GM23248 (cell line): Measurements from ENCODE around the gene CADPS. TPM values are rescaled to one million over a fixed set of nuclear protein-coding genes. Genes with fewer than 3 reads are reported as not detected.

Source experiments
- DNase-seq: peaks from one replicate; pipeline ENCODE4 v3.0.0-alpha.2; 2015
- H2AFZ ChIP-seq: fragments of 200-600 bp; sonication (generic); 2 replicates; pipeline ENCODE4 v1.6.1; 2016; ENCODE audit warnings: antibody characterized with exemption
- H3F3A ChIP-seq: fragments of 200-600 bp; sonication (generic); 2 replicates; pipeline ENCODE4 v1.6.1; 2016; ENCODE audit warnings: mild to moderate bottlenecking, antibody characterized with exemption, mixed run types; ENCODE audit not compliant: insufficient read depth
- H3K27ac ChIP-seq: fragments of 200-600 bp; sonication (generic); 2 replicates; pipeline ENCODE4 v1.5.1; 2016; ENCODE audit warnings: mild to moderate bottlenecking
- H3K27me3 ChIP-seq: fragments of 200-600 bp; sonication (generic); replicated peaks from 2 replicates; pipeline ENCODE4 v1.6.1; 2016; ENCODE audit warnings: mild to moderate bottlenecking; ENCODE audit not compliant: insufficient read depth
- H3K36me3 ChIP-seq: fragments of 200-600 bp; sonication (generic); 2 replicates; pipeline ENCODE4 v1.6.1; 2016; ENCODE audit warnings: low read depth, mild to moderate bottlenecking
- H3K4me1 ChIP-seq: fragments of 200-600 bp; sonication (generic); 2 replicates; pipeline ENCODE4 v1.6.1; 2016; ENCODE audit warnings: mild to moderate bottlenecking; ENCODE audit not compliant: insufficient read depth
- H3K4me2 ChIP-seq: fragments of 200-600 bp; sonication (generic); one replicate; pipeline ENCODE4 v1.6.1; 2016; ENCODE audit warnings: mild to moderate bottlenecking; ENCODE audit not compliant: unreplicated experiment
- H3K4me3 ChIP-seq: fragments of 200-600 bp; sonication (generic); 2 replicates; pipeline ENCODE4 v1.5.1; 2016; ENCODE audit warnings: mild to moderate bottlenecking
- H3K79me2 ChIP-seq: fragments of 200-600 bp; sonication (generic); 2 replicates; pipeline ENCODE4 v1.6.1; 2016; ENCODE audit warnings: mild to moderate bottlenecking; ENCODE audit not compliant: insufficient read depth
- H3K9ac ChIP-seq: fragments of 200-600 bp; sonication (generic); 2 replicates; pipeline ENCODE4 v1.6.1; 2016; ENCODE audit warnings: mild to moderate bottlenecking
- H3K9me2 ChIP-seq: fragments of 200-600 bp; sonication (generic); 2 replicates; pipeline ENCODE4 v1.6.1; 2016; ENCODE audit warnings: mixed run types, mild to moderate bottlenecking, moderate library complexity; ENCODE audit not compliant: insufficient read depth
- H3K9me3 ChIP-seq: fragments of 200-600 bp; sonication (generic); one replicate; pipeline ENCODE4 v1.6.1; 2017; ENCODE audit warnings: low read depth
- H4K20me1 ChIP-seq: fragments of 200-600 bp; sonication (generic); 2 replicates; pipeline ENCODE4 v1.6.0; 2016; ENCODE audit not compliant: insufficient read depth
- EZH2 ChIP-seq: fragments of 200-600 bp; sonication (generic); IDR thresholded peaks from 2 replicates; pipeline ENCODE4 v1.6.1; 2018; ENCODE audit warnings: antibody characterized with exemption, mild to moderate bottlenecking; ENCODE audit not compliant: insufficient read depth, poor library complexity, severe bottlenecking
- EZH2phosphoT487 ChIP-seq: fragments of 200-600 bp; sonication (generic); IDR thresholded peaks from 2 replicates; pipeline ENCODE4 v1.6.1; 2018; ENCODE audit warnings: antibody characterized with exemption, moderate library complexity, mild to moderate bottlenecking, low read depth; ENCODE audit not compliant: insufficient read depth
- WGBS, 2 experiments: methylation state at CpG; one replicate each; pipeline ENCODE4 v1.1.6; 2015 to 2017; ENCODE audit warnings: low lambda C conversion rate in 2 of 2, low coverage in 1 of 2; ENCODE audit errors: missing lambda C conversion rate in 2 of 2; 5-methylcytosine and 5-hydroxymethylcytosine counted together
- in situ Hi-C: fragments of 300-500 bp; cut with MboI; formaldehyde crosslinking; loops from 2 replicates; pipeline ENCODE4 v1.15.0; 2020
- polyA plus RNA-seq: library from polyadenylated mRNA; unstranded; fragments of >200 nt; fragmentation: Nextera tagmentation; extraction: Ambion mirVana; gene quantifications from 2 replicates; pipeline ENCODE4 v1.2.1, GENCODE V29; 2016
- total RNA-seq: library from RNA; depleted of rRNA; stranded (reverse); fragments of >200 nt; shearing (Covaris generic); gene quantifications from 2 replicates; pipeline ENCODE4 v1.2.3, GENCODE V29; 2014

Gene CADPS
- total and polyA plus RNA-seq, 2 experiments from 2014 or later: 3.0 to 4.1 TPM

DNA sequence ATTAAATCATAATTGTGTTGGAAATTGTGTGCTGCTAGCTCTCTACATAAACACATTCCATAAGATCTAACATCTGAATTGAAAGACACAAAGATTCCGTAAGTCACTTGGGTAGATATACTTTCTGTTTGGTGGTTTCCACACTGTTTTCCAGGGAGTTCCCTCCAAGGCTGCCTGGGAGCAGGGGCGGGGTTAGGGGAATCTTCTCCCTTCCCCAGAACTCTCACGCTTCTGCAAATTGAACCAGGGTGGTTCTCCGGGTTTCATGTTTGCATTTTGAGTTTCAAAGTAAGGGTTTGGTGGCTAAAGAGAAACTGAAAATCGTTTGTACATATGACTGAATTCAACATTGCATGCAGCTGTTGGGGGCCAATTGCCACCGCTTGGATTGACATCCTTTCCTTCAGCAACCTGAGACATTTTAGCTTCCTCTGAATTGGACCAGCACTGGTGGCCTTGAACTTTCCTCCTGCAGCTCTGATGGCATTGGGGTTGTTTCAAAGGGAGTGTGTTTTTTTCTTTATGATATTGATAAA is 309.1 kb downstream of the CADPS start:
- Histone ChIP-seq H3K4me2 (no peak overlapping the region), H4K20me1 (no peaks in the 10 kb centered on the region), H3K9ac (no peak overlapping the region), H3K27ac (no peak overlapping the region), H3K4me1 (peaks cover 36% of the 10 kb centered on the region), H3K27me3 (no peaks in the 10 kb centered on the region), H3K9me3 (no peaks in the 10 kb centered on the region), H3F3A (peaks cover 26% of the 10 kb centered on the region), H2AFZ (no peak overlapping the region), H3K9me2 (no peaks in the 10 kb centered on the region), H3K4me3 (no peak overlapping the region), H3K36me3 (no peaks in the 10 kb centered on the region), H3K79me2 (no peaks in the 10 kb centered on the region)
- no peak for TF ChIP-seq EZH2phosphoT487
- no peak for TF ChIP-seq EZH2
- DNase-seq: no peak
- WGBS, 2 experiments: 58 to 59% methylated on average over 6 of the region's 6 CpGs
- in situ Hi-C loops: no loop called here

DNA sequence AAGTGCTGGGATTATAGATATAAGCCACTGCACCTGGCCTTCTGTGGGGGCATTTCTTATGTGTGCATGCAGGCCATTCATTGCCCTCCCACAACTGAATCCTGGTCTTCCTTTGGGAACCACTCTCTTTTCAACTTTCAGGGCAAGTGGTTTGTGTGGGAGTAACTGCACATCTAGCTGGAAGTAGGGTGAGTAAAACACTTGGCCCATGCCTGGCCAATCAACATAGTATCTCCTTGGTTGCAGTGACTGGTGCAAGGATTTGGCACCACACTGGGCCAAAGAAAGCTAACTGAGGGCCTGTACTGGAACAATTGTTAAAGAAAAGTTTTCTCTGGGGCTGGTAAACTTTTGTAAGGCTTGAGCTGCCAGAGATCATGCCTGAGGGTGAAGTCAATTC is 312.6 kb downstream of the CADPS start:
- TF ChIP-seq EZH2phosphoT487 (no peak), EZH2 (no peak)
- H3K4me2 ChIP-seq: peak overlapping the region; percentile 51
- peaks cover 34% of the 10 kb centered on the region for H3K4me1 ChIP-seq
- H3K9me3 ChIP-seq: no peaks in the 10 kb centered on the region
- no peaks in the 10 kb centered on the region for H3K36me3 ChIP-seq
- H3K4me3 ChIP-seq: no peak overlapping the region
- H2AFZ ChIP-seq: no peak overlapping the region
- H3K27ac ChIP-seq: peak overlapping the region; percentile 74
- H4K20me1 ChIP-seq: no peaks in the 10 kb centered on the region
- DNase-seq: peak; percentile 75
- no peaks in the 10 kb centered on the region for H3K79me2 ChIP-seq
- in situ Hi-C loops: no loop called here
- no peaks in the 10 kb centered on the region for H3K27me3 ChIP-seq
- H3K9me2 ChIP-seq: no peaks in the 10 kb centered on the region
- H3F3A ChIP-seq: peaks cover 23% of the 10 kb centered on the region
- 0 out of 2 replicates have a peak overlapping the region, but pooled peaks have one; percentile 25 for H3K9ac ChIP-seq

DNA sequence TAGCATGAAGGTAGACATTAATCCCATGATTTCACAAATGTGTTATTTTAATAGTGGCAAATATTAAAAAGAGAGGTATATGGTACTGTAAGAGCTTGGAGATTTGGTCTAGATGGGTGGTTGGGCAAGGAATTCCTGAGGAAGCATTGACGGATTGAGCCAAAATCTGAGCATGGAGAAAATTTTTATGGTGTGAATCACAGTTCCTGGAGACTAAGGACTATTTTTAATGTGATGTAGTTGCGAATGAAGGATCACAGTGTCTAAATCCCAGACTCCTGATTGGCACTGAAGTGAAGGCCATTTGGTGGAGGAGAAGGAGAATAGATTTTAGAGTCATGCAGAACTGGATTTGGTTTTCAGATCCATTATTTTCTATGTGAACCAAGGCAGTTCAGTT is 313.2 kb downstream of the CADPS start:
- H3K9me2 ChIP-seq: no peaks in the 10 kb centered on the region
- H3K4me3 ChIP-seq: no peak overlapping the region
- TF ChIP-seq EZH2: no peak
- no peak for TF ChIP-seq EZH2phosphoT487
- 0 out of 2 replicates have a peak overlapping the region, but pooled peaks have one; percentile 17 for H3K9ac ChIP-seq
- peak overlapping the region; percentile 51 for H3K4me2 ChIP-seq
- 3 to 4% methylated on average over 2 of the region's 2 CpGs for WGBS, 2 experiments
- no peaks in the 10 kb centered on the region for H3K27me3 ChIP-seq
- no peak overlapping the region for H2AFZ ChIP-seq
- peak overlapping the region; percentile 74 for H3K27ac ChIP-seq
- no peaks in the 10 kb centered on the region for H3K79me2 ChIP-seq
- H3K9me3 ChIP-seq: no peaks in the 10 kb centered on the region
- DNase-seq: peak; percentile 84
- H3K36me3 ChIP-seq: no peaks in the 10 kb centered on the region
- in situ Hi-C loops: no loop called here
- peaks cover 23% of the 10 kb centered on the region for H3F3A ChIP-seq
- H3K4me1 ChIP-seq: peaks cover 29% of the 10 kb centered on the region
- H4K20me1 ChIP-seq: no peaks in the 10 kb centered on the region

DNA sequence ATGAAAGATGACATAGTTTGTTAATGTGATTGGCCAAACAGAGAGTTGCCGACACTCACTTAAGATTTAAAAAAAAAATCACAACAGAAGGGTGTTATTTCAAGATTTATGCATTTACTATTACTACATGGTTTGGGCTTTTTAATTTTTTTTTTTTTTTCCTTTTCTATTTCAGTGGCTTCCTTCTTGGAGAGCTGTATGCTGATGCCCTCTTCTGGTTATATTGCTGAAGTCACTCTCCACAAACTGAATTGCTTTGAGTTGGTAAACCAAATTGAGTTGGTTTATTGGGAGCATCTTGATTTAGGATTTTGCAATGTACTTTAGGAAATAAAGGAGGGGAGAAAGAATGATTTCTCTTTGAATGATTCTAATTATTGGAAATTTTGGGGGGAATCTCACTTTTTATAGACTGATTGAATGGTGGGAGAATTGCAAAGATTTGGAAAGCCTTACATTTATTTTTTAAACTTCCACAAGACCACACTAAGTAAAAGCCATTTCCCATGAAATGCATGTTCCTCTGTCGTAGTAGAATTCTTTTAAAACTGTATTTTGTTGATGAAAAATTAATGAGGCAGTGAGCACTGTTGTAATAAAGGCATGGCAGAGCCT is 315.3 kb downstream of the CADPS start:
- Histone ChIP-seq H3K9me3 (no peaks in the 10 kb centered on the region), H3K9me2 (no peaks in the 10 kb centered on the region), H2AFZ (no peak overlapping the region), H3K4me1 (peaks cover 22% of the 10 kb centered on the region), H3K4me3 (no peak overlapping the region), H4K20me1 (no peaks in the 10 kb centered on the region), H3K27ac (no peak overlapping the region), H3K36me3 (no peaks in the 10 kb centered on the region), H3K27me3 (no peaks in the 10 kb centered on the region), H3K9ac (no peak overlapping the region), H3K4me2 (no peak overlapping the region), H3F3A (peaks cover 23% of the 10 kb centered on the region), H3K79me2 (no peaks in the 10 kb centered on the region)
- no peak for TF ChIP-seq EZH2phosphoT487
- TF ChIP-seq EZH2: no peak
- in situ Hi-C loops: loop anchor here (10.0 kb wide), 1 partner anchor 225 kb away; no protein-coding TSS in a partner anchor
- DNase-seq: peak; percentile 70
- WGBS, 2 experiments: 24 to 31% methylated on average over 2 of the region's 2 CpGs
